Keratinocyte (primary cell): ENCODE results near the gene ELFN2. TPM values are rescaled to one million over a fixed set of nuclear protein-coding genes. Genes with fewer than 3 reads are reported as not detected.

Experiments used
- DNase-seq: peaks from one replicate; pipeline ENCODE4 v3.0.0-alpha.2; 2011; ENCODE audit warnings: low read depth, missing footprints, low spot score
- FAIRE-seq: peaks from 2 replicates; lab custom pipeline; 2011; peaks lifted over from hg19 to GRCh38; lab: Jason Lieb, UNC
- H2AFZ ChIP-seq: 2 replicates; pipeline ENCODE4 v1.6.0; 2012; ENCODE audit warnings: low read length, control low read depth, inconsistent platforms; ENCODE audit not compliant: control insufficient read depth
- H3K27ac ChIP-seq: 2 replicates; pipeline ENCODE4 v1.5.1; 2011; ENCODE audit warnings: low read length; ENCODE audit not compliant: control insufficient read depth, insufficient read depth
- H3K27me3 ChIP-seq: 3 replicates; pipeline ENCODE4 v1.6.0; 2011; ENCODE audit warnings: low read length; ENCODE audit not compliant: control insufficient read depth, insufficient read depth; ENCODE audit errors: extremely low read depth
- H3K36me3 ChIP-seq, 2 experiments: 2 replicates in 1 of 2; 3 replicates in 1 of 2; pipeline ENCODE4 v1.5.1; 2011; ENCODE audit warnings: low read length in 2 of 2, mild to moderate bottlenecking in 1 of 2; ENCODE audit not compliant: control insufficient read depth in 2 of 2, insufficient read depth in 2 of 2; ENCODE audit errors: extremely low read depth in 1 of 2
- H3K4me1 ChIP-seq: 3 replicates; pipeline ENCODE4 v1.5.1; 2011; ENCODE audit warnings: low read length; ENCODE audit not compliant: control insufficient read depth, insufficient read depth; ENCODE audit errors: extremely low read depth
- H3K4me2 ChIP-seq: 3 replicates; pipeline ENCODE4 v1.6.0; 2011; ENCODE audit warnings: low read depth, low read length; ENCODE audit not compliant: control insufficient read depth, insufficient read depth; ENCODE audit errors: extremely low read depth
- H3K4me3 ChIP-seq, 3 experiments: fragments of 200-600 bp in 1 of 3; sonication (generic) in 1 of 3; 2 replicates in 2 of 3; 3 replicates in 1 of 3; pipeline ENCODE4 v1.5.1; 2011 to 2016; ENCODE audit warnings: low read length in 3 of 3, mild to moderate bottlenecking in 3 of 3, control low read depth in 2 of 3, inconsistent platforms in 1 of 3, low read depth in 1 of 3, mixed read lengths in 1 of 3, mixed run types in 1 of 3, moderate library complexity in 1 of 3; ENCODE audit not compliant: control insufficient read depth in 2 of 3, insufficient read depth in 2 of 3; ENCODE audit errors: extremely low read depth in 1 of 3
- H3K79me2 ChIP-seq: 2 replicates; pipeline ENCODE4 v1.6.0; 2012; ENCODE audit warnings: low read length; ENCODE audit not compliant: control insufficient read depth, insufficient read depth
- H3K9ac ChIP-seq: 3 replicates; pipeline ENCODE4 v1.6.0; 2011; ENCODE audit warnings: low read length; ENCODE audit not compliant: control insufficient read depth, insufficient read depth; ENCODE audit errors: extremely low read depth
- H3K9me1 ChIP-seq: 3 replicates; pipeline ENCODE4 v1.6.0; 2011; ENCODE audit warnings: low read length; ENCODE audit not compliant: control insufficient read depth, insufficient read depth; ENCODE audit errors: extremely low read depth
- H3K9me3 ChIP-seq: 2 replicates; pipeline ENCODE4 v1.5.1; 2012; ENCODE audit warnings: low read depth, low read length; ENCODE audit not compliant: control insufficient read depth
- H4K20me1 ChIP-seq: 3 replicates; pipeline ENCODE4 v1.6.0; 2011; ENCODE audit warnings: low read length; ENCODE audit not compliant: control insufficient read depth, insufficient read depth; ENCODE audit errors: extremely low read depth
- EZH2 ChIP-seq: IDR thresholded peaks from one replicate; pipeline ENCODE4 v1.6.1; 2012; ENCODE audit warnings: inconsistent platforms, mild to moderate bottlenecking, low read length, moderate library complexity
- dilution Hi-C: fragments of 300-500 bp; cut with MboI; formaldehyde crosslinking; loops from one replicate; pipeline ENCODE4 v1.7.0; 2020; ENCODE audit warnings: low sequenced_read_pairs; ENCODE audit not compliant: extremely low pct_ligation_motif_present
- polyA plus RNA-seq, 5 experiments: library from polyadenylated mRNA; depleted of rRNA in 3 of 5; stranded (reverse) in 3 of 5; stranded (forward) in 1 of 5; unstranded in 1 of 5; fragments of >200 nt; gene quantifications; 1 replicate in 1 of 5; 2 replicates in 3 of 5; 3 replicates in 1 of 5; pipeline versions ENCODE4 v1.2.1 to v1.2.3, GENCODE V29; 2011 to 2012; ENCODE audit warnings: missing spikeins in 2 of 5, low read depth in 1 of 5, low replicate concordance in 1 of 5
- TF ChIP-seq, protein P1 (sequence below), 3 experiments: IDR thresholded peaks in 1 of 3; conservative IDR thresholded peaks in 1 of 3; optimal IDR thresholded peaks in 1 of 3; 2 replicates in 2 of 3; 3 replicates in 1 of 3; pipeline versions ENCODE3 to v1.5.1; 2011; ENCODE audit warnings: low read length in 3 of 3, mild to moderate bottlenecking in 3 of 3, moderate library complexity in 2 of 3, control low read depth in 1 of 3, inconsistent platforms in 1 of 3; ENCODE audit not compliant: insufficient read depth in 2 of 3; ENCODE audit errors: extremely low read depth in 1 of 3

Gene ELFN2
- polyA plus RNA-seq, 1 donor (not counting 4 experiments of a cell fraction or from before 2014, with no cell fraction given) = 0.13 TPM

DNA sequence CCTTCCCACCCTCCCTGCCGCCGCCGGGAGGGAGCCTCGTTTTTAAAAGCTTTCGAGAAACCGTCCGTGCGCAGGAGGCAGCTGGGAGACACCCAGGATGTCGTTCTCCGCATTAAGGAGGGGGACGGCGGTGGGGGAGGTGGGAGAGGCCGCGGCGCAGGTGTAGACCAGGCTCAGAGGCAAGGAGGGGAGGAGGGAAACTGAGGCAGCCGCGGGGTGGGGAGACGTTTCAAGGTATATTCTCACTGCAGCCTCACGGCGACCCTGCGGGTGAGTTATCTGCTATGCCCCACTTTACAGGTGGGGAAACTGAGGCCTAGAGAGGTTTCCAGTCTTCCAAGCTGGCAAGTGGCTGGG, 102.3 kb downstream of the ELFN2 start:
- H3K27ac ChIP-seq = no peak overlapping the region
- DNase-seq = no peak
- no peaks in the 10 kb centered on the region for H3K27me3 ChIP-seq
- FAIRE-seq = no peak
- H3K9me3 ChIP-seq = no peaks in the 10 kb centered on the region
- H3K4me1 ChIP-seq = peaks cover 43% of the 10 kb centered on the region
- TF ChIP-seq, protein P1, sequence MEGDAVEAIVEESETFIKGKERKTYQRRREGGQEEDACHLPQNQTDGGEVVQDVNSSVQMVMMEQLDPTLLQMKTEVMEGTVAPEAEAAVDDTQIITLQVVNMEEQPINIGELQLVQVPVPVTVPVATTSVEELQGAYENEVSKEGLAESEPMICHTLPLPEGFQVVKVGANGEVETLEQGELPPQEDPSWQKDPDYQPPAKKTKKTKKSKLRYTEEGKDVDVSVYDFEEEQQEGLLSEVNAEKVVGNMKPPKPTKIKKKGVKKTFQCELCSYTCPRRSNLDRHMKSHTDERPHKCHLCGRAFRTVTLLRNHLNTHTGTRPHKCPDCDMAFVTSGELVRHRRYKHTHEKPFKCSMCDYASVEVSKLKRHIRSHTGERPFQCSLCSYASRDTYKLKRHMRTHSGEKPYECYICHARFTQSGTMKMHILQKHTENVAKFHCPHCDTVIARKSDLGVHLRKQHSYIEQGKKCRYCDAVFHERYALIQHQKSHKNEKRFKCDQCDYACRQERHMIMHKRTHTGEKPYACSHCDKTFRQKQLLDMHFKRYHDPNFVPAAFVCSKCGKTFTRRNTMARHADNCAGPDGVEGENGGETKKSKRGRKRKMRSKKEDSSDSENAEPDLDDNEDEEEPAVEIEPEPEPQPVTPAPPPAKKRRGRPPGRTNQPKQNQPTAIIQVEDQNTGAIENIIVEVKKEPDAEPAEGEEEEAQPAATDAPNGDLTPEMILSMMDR (optimal IDR thresholded peaks at IDR 0.05 in 1 of 3, IDR thresholded peaks at IDR 0.05 in 1 of 3, conservative IDR thresholded peaks at IDR 0.05 in 1 of 3; ENCODE audit: extremely low read depth in 1 of 3, insufficient read depth in 2 of 3, low read length in 3 of 3) = no peak
- TF ChIP-seq EZH2 = no peak
- dilution Hi-C loops = no loop called here
- H3K9ac ChIP-seq = no peak overlapping the region
- peak overlapping the region; percentile 48 for H3K4me2 ChIP-seq
- no peaks in the 10 kb centered on the region for H3K9me1 ChIP-seq
- peak overlapping the region in 1 of 3 experiments; percentile 27 for H3K4me3 ChIP-seq
- H2AFZ ChIP-seq = peak overlapping the region; percentile 19
- no peaks in the 10 kb centered on the region for H4K20me1 ChIP-seq
- no peaks in the 10 kb centered on the region for H3K79me2 ChIP-seq
- H3K36me3 ChIP-seq = no peaks in the 10 kb centered on the region

DNA sequence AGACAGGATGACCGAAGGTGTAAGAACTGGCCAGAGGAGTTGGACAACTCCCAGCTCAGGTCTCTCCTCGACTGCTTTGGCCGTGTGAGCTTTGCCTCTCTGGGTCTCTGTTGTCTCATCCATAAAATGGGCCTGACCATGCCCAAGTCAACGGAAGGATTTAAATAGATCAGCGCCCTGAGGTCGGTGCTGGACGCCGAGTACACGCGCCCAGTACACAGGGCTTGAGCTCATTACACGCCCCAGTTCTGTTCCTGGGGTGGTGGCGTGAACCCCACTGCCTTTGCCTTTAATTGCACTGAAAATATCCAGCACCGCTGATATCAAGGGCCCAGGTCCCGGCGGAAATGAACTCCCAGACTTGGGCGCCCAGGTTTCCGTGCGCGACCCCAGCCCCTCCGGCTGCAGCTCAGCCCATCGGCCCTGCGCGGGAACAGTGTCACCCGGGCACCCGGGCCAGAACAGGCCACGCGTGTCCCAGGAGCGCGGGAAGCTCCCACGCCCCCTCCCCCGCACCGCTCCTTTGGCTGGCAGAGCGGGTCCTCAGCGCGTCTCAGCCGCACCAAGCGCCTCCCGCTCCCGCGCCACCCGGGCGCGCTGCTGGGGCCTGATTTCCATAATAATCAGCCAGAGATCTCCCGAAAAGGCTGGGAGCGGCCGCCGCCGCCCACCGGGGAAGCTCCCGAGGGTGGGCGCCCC, 102.8 kb downstream of the ELFN2 start:
- Histone ChIP-seq H3K9ac (peak overlapping the region; percentile 22), H3K79me2 (no peaks in the 10 kb centered on the region), H3K27ac (no peak overlapping the region), H3K9me3 (no peaks in the 10 kb centered on the region), H3K4me1 (peaks cover 38% of the 10 kb centered on the region), H4K20me1 (no peaks in the 10 kb centered on the region), H3K27me3 (no peaks in the 10 kb centered on the region), H3K9me1 (no peaks in the 10 kb centered on the region), H3K36me3 (no peaks in the 10 kb centered on the region), H3K4me2 (no peak overlapping the region), H3K4me3 (no peak overlapping the region), H2AFZ (peak overlapping the region; percentile 19)
- DNase-seq = no peak
- dilution Hi-C loops = no loop called here
- FAIRE-seq = no peak
- TF ChIP-seq, protein P1 (optimal IDR thresholded peaks at IDR 0.05 in 1 of 3, IDR thresholded peaks at IDR 0.05 in 1 of 3, conservative IDR thresholded peaks at IDR 0.05 in 1 of 3; ENCODE audit: extremely low read depth in 1 of 3, insufficient read depth in 2 of 3, low read length in 3 of 3) = no peak
- no peak for TF ChIP-seq EZH2
